Right ventricle myocardium inferior (tissue), 1 donor: ENCODE data around the gene FBXW11. TPM values are rescaled to one million over a fixed set of nuclear protein-coding genes. Genes with fewer than 3 reads are reported as not detected.
"Not testable (repeated sequence)": the region's sequence is repeated elsewhere in the genome, so short reads cannot be mapped to it uniquely, and the experiment has no call there.

Source experiments
- ATAC-seq: fragments of 200-7000 bp; cut with Tn5 transposase; one replicate; pipeline ENCODE4 v1.9.1; 2020; ENCODE audit warnings: mild to moderate bottlenecking, moderate library complexity
- DNase-seq: peaks from one replicate; pipeline ENCODE4 v3.0.0; 2021; ENCODE audit errors: missing footprints
- intact Hi-C: fragments of 100-400 bp; cut with DNase I; formaldehyde crosslinking; loops from one replicate; pipeline ENCODE4 v1.11.0; 2022
- total RNA-seq: library from RNA; stranded (reverse); fragmentation: NEBNext Ultra II Directional; extraction: Animal tissue kit (Norgen Biotek cat#: 25700); gene quantifications from one replicate; pipeline ENCODE4 v1.2.1, GENCODE V29; 2021
- donor health status: DM: no; HTN: yes; CAD: no; lungs with severe emphysema.

FBXW11 gene
- total RNA-seq, 1 donor from 2014 or later = 63.0 TPM

- intact Hi-C loops = no loop called here
- ATAC-seq (no peak), DNase-seq (no peak)
These were observed 13.6 kb downstream of the FBXW11 start for GRCh38 chr5:171992813-171993212.

- no peak for DNase-seq
- no peak for ATAC-seq
- intact Hi-C loops = no loop called here
These were observed 14.1 kb downstream of the FBXW11 start for GRCh38 chr5:171992305-171992704.

- no peak for DNase-seq
- no peak for ATAC-seq
- intact Hi-C loops = no loop called here
These were observed 15.8 kb downstream of the FBXW11 start for GRCh38 chr5:171990713-171991015.

- intact Hi-C loops = no loop called here
- ATAC-seq = no peak
- no peak for DNase-seq
These were observed 16.3 kb downstream of the FBXW11 start for GRCh38 chr5:171989946-171990712.

- DNase-seq = no peak
- intact Hi-C loops = no loop called here
These were observed 17.2 kb downstream of the FBXW11 start for GRCh38 chr5:171989276-171989675.

GRCh38 chr5:171986772-171987171 is 19.7 kb downstream of the FBXW11 start:
- intact Hi-C loops = no loop called here
- ATAC-seq (no peak), DNase-seq (no peak)

More at GRCh38 chr5:171989276-171989675, 17.2 kb downstream of the FBXW11 start:
- ATAC-seq = no peak

GRCh38 chr5:171984748-171985419 is 21.6 kb downstream of the FBXW11 start:
- intact Hi-C loops = no loop called here
- DNase-seq (no peak), ATAC-seq (no peak)

GRCh38 chr5:171981847-171982246 is 24.6 kb downstream of the FBXW11 start:
- ATAC-seq = no peak
- no peak for DNase-seq
- intact Hi-C loops = no loop called here

GRCh38 chr5:171980792-171981191 is 25.6 kb downstream of the FBXW11 start:
- no peak for DNase-seq
- ATAC-seq = no peak
- intact Hi-C loops = no loop called here

GRCh38 chr5:171979606-171980005 is 26.8 kb downstream of the FBXW11 start:
- DNase-seq (no peak), ATAC-seq (no peak)
- intact Hi-C loops = no loop called here

- DNase-seq = no peak
- ATAC-seq = no peak
- intact Hi-C loops = no loop called here
These were observed 27.9 kb downstream of the FBXW11 start for GRCh38 chr5:171978519-171978918.

GRCh38 chr5:171978016-171978415 is 28.4 kb downstream of the FBXW11 start:
- DNase-seq (no peak), ATAC-seq (no peak)
- intact Hi-C loops = no loop called here

GRCh38 chr5:171977244-171977950 is 29.0 kb downstream of the FBXW11 start:
- intact Hi-C loops, DNase-seq, ATAC-seq: not testable (repeated sequence)

GRCh38 chr5:171975877-171976667 is 30.4 kb downstream of the FBXW11 start:
- DNase-seq = no peak

GRCh38 chr5:171975262-171975876 is 31.1 kb downstream of the FBXW11 start:
- DNase-seq (no peak), ATAC-seq (no peak)
- intact Hi-C loops = no loop called here

More at GRCh38 chr5:171975877-171976667, 30.4 kb downstream of the FBXW11 start:
- intact Hi-C loops = no loop called here
- ATAC-seq = no peak

GRCh38 chr5:171970826-171971225 is 35.6 kb downstream of the FBXW11 start:
- intact Hi-C loops = no loop called here
- DNase-seq (no peak), ATAC-seq (no peak)

- intact Hi-C loops = no loop called here
- DNase-seq (no peak), ATAC-seq (no peak)
These were observed 37.1 kb downstream of the FBXW11 start for GRCh38 chr5:171969288-171969880.

GRCh38 chr5:171968531-171968930 is 37.9 kb downstream of the FBXW11 start:
- intact Hi-C loops = no loop called here
- DNase-seq (no peak), ATAC-seq (no peak)
